Cardiac fibroblast (primary cell): ENCODE results near the gene ZP1.

Experiments used
- DNase-seq, 2 donors: peaks; one replicate each; pipeline versions ENCODE4 v3.0.0 to v3.0.0-alpha.2; 2010; ENCODE audit warnings: low read depth in 2 of 2
- H3K4me3 ChIP-seq, 2 donors: replicated peaks in 1 of 2; 1 replicate in 1 of 2; 2 replicates in 1 of 2; pipeline ENCODE4 v1.5.1; 2011; ENCODE audit warnings: low read depth in 2 of 2, low read length in 2 of 2, mild to moderate bottlenecking in 2 of 2, moderate library complexity in 1 of 2
- CTCF ChIP-seq: IDR thresholded peaks from one replicate; pipeline ENCODE4 v1.5.1; 2011; ENCODE audit warnings: low read depth, mild to moderate bottlenecking, low read length, inconsistent platforms

ZP1 gene

DNA sequence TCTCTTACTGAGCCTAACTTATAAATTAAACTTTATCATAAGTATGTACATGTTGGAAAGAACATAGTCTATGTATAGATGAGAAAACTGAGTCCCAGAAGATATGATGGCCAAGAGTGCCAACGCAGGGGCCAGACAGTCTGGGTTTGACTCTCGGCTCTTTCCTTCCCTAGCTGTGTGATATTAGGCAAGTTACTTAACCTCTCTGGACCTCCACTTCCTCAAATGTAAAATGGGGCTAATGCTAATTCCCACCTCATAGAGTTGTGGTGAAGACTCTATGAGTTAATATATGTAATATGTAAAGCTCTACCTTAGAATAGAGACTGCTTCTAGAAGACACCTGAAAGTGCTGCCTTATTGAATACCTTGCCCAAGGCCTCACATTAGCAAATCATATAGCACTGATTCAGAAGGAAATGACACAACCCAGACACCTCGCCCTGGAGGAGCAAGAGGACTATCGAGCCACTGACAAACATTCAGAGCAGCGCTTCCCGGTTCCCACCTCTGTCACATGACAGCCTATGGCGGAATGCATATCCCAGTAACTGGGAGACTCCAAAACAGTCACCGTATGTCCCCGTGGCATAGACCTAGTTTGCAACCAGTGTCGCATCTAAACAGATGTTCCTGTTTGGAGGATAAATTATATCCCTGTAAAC, 36.7 kb upstream of the ZP1 start:
- no peak overlapping the region for H3K4me3 ChIP-seq
- no peak for DNase-seq
- TF ChIP-seq CTCF = no peak

- DNase-seq = peak; percentile 83 to 85
- H3K4me3 ChIP-seq = no peak overlapping the region
- peak; percentile 93 for TF ChIP-seq CTCF
Observed at GRCh38 chr11:60831143-60831500, 36.2 kb upstream of the ZP1 start.

DNA sequence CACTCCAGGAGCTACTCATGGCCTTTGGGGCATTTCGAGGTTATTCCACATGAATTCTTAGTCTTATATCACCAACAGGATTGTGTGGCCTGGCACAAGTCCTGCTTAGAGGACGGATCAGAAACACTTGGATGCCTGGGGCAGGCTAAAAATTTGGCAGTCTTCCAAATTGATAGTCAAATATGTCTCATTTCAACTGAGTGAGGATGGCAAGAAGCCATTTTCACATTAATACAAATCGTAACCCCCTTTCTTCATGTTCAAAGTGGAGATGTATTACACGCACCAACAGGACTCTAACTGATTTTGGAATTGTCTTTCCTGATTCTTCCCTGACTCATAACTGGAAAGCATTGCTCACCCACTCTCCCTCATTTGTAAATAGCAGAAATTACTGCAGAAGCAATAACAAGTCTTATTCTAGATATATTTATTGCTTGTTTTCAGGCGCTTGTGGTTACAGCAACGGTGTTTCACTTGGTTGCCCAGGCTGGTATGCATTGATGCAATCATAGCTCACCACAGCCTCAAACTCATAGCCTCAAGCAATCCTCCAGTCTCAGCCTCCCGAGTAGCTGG, 35.8 kb upstream of the ZP1 start:
- peak; percentile 53 to 65 for DNase-seq
- H3K4me3 ChIP-seq = no peak overlapping the region
- no peak for TF ChIP-seq CTCF

- H3K4me3 ChIP-seq = no peak overlapping the region
- no peak for DNase-seq
- no peak for TF ChIP-seq CTCF
Observed at GRCh38 chr11:60834742-60835533, 32.4 kb upstream of the ZP1 start.

DNA sequence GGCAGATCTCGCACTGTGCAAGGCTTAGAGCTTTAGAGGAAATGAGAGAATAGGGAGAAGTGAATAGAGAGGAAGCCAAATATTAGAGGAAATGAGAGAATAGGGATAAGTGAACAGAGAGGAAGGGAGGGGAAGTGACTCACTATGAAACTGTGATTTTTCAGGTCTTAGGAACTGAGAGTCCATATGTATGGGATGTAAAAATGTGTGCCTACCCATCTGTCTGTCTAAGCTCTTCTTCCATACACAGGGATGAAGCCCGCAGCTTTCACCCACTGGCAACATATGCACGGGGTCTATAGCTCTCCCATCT, 31.9 kb upstream of the ZP1 start:
- TF ChIP-seq CTCF = no peak
- no peak overlapping the region for H3K4me3 ChIP-seq
- DNase-seq = peak in 1 of 2 donors; percentile 58

DNA sequence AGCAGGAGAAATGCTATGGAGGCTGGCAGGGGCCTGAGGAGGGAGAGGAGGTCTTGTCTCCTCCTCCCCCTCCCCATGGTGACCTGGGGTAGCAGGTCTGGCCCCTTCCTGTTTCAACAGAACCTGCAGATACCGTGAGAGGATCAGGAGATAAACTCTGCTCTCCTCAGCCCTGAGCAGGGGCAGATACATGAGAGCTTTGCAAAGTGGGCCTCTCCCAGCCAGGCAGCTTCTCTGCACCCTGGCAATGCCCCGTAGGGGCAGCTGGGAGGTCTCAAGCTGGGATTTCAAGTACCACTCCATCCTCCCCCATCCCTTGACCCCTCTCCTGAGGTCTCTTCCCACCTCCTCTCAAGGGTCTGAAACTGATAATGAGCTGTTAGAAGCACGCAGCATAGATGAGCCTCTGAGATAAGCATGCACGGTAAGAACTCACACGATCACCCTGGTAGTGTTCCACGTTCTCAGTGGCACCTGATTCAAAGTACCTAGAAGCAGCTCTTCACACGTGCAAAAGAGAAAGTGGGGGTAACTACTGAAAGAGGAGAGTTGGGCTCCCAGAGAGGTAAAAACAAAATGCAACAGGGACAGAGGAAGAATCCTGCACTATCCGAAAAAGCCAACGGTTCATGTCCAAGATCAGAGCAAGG, 30.4 kb upstream of the ZP1 start:
- H3K4me3 ChIP-seq = no peak overlapping the region
- no peak for DNase-seq
- TF ChIP-seq CTCF = no peak
